ENCODE data around the gene MAPRE2. TPM values are rescaled to one million over a fixed set of nuclear protein-coding genes. Genes with fewer than 3 reads are reported as not detected.

Gene MAPRE2
- total RNA-seq, 1 donor from 2014 or later = 17.1 TPM

- Mint-ChIP-seq H3K4me1 (peaks cover 8% of the 10 kb centered on the region), H3K9me3 (peaks cover under 1% of the 10 kb centered on the region), H3K4me3 (no peak overlapping the region), H3K27ac (no peak overlapping the region), H3K36me3 (no peaks in the 10 kb centered on the region), H3K27me3 (ENCODE audit: low read depth) (peaks cover 2% of the 10 kb centered on the region)
- no peak for TF ChIP-seq CTCF (IDR thresholded peaks at IDR 0.05; ENCODE audit: unreplicated experiment)
- no peak for DNase-seq (ENCODE audit: low spot score in 2 of 2, unreplicated experiment in 2 of 2)
These were observed 10.8 kb upstream of the MAPRE2 start for GRCh38 chr18:35030277-35030989.

GRCh38 chr18:35032113-35032512 lies 9.1 kb upstream of the MAPRE2 start:
- H3K27ac Mint-ChIP-seq = no peak overlapping the region
- no peak for TF ChIP-seq CTCF (IDR thresholded peaks at IDR 0.05; ENCODE audit: unreplicated experiment)
- peaks cover 2% of the 10 kb centered on the region for H3K4me1 Mint-ChIP-seq
- peaks cover 5% of the 10 kb centered on the region for H3K9me3 Mint-ChIP-seq
- H3K4me3 Mint-ChIP-seq = no peak overlapping the region
- no peak for DNase-seq (ENCODE audit: low spot score in 2 of 2, unreplicated experiment in 2 of 2)
- no peaks in the 10 kb centered on the region for H3K36me3 Mint-ChIP-seq
- H3K27me3 Mint-ChIP-seq (ENCODE audit: low read depth) = no peaks in the 10 kb centered on the region

GRCh38 chr18:35038029-35038428 lies 3.2 kb upstream of the MAPRE2 start:
- H3K9me3 Mint-ChIP-seq = peaks cover 5% of the 10 kb centered on the region
- H3K27ac Mint-ChIP-seq = no peak overlapping the region
- no peaks in the 10 kb centered on the region for H3K36me3 Mint-ChIP-seq
- no peak for DNase-seq (ENCODE audit: low spot score in 2 of 2, unreplicated experiment in 2 of 2)
- TF ChIP-seq CTCF (IDR thresholded peaks at IDR 0.05; ENCODE audit: unreplicated experiment) = no peak
- H3K4me3 Mint-ChIP-seq = no peak overlapping the region
- peaks cover 17% of the 10 kb centered on the region for H3K4me1 Mint-ChIP-seq
- H3K27me3 Mint-ChIP-seq (ENCODE audit: low read depth) = no peaks in the 10 kb centered on the region

GRCh38 chr18:35038881-35039491 lies 2.2 kb upstream of the MAPRE2 start:
- Mint-ChIP-seq H3K4me3 (no peak overlapping the region), H3K36me3 (no peaks in the 10 kb centered on the region), H3K4me1 (peaks cover 19% of the 10 kb centered on the region), H3K27ac (peak overlapping the region; percentile 2), H3K9me3 (peaks cover 5% of the 10 kb centered on the region), H3K27me3 (ENCODE audit: low read depth) (no peaks in the 10 kb centered on the region)
- no peak for TF ChIP-seq CTCF (IDR thresholded peaks at IDR 0.05; ENCODE audit: unreplicated experiment)
- no peak for DNase-seq (ENCODE audit: low spot score in 2 of 2, unreplicated experiment in 2 of 2)

DNA sequence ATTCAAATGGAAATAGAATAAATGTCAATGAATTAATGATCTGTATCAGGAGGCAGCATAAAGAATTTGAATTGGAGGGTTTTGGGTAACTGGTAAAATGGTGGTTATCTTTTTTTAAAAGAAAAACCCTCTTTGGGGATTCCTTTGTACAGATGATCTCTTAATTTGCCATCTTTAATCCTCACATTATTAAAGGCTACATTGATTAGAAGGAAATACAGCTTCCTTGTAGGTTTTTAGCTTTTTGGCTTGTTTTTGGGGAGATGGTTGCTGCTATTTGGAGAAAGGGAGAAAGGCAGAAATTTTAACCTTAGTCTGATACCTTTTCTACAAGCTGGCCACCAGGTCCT lies 600 bp upstream of the MAPRE2 start:
- H3K9me3 Mint-ChIP-seq = peaks cover 2% of the 10 kb centered on the region
- no peak for DNase-seq (ENCODE audit: low spot score in 2 of 2, unreplicated experiment in 2 of 2)
- H3K4me3 Mint-ChIP-seq = peak overlapping the region; percentile 92
- H3K36me3 Mint-ChIP-seq = no peaks in the 10 kb centered on the region
- H3K27ac Mint-ChIP-seq = peak overlapping the region; percentile 99
- peaks cover 25% of the 10 kb centered on the region for H3K4me1 Mint-ChIP-seq
- no peak for TF ChIP-seq CTCF (IDR thresholded peaks at IDR 0.05; ENCODE audit: unreplicated experiment)
- H3K27me3 Mint-ChIP-seq (ENCODE audit: low read depth) = no peaks in the 10 kb centered on the region
